22Rv1 (cell line): ENCODE measurements around the gene ITFG2.

ENCODE experiments used
- ZFX ChIP-seq: fragments of 450-650 bp; IDR thresholded peaks from 2 replicates; pipeline ENCODE4 v1.6.1; 2017; ENCODE audit warnings: antibody characterized with exemption, borderline replicate concordance
- TF ChIP-seq, protein P1 (sequence below): fragments of 450-650 bp; IDR thresholded peaks from 2 replicates; pipeline ENCODE4 v1.5.1; 2017; ENCODE audit warnings: mild to moderate bottlenecking

DNA sequence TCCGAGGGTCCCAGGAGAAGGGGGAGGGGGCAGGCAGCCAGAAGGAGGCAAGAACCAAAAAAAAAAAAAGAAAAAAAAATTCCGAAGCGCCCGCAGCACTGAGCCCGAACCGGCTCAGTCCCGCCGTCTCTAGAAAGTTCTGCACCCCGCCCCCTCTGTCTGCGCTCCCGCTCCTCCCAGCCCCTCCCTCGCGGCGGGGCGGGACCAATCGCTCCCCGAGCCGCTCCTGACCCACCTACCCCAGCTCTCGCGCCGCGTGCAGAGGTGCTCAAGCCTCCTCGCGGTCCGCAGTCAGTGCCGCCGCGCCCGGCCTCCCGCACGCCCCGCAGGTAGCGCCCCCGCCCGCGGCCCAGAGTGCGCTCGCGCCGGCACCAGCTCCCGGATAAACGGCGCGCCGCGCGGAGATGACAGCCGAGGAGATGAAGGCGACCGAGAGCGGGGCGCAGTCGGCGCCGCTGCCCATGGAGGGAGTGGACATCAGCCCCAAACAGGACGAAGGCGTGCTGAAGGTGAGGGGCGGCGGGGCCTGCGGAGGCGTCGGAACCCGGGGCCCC lies 17.7 kb upstream of the ITFG2 start, which contains the start of gene FKBP4:
- TF ChIP-seq, protein P1, sequence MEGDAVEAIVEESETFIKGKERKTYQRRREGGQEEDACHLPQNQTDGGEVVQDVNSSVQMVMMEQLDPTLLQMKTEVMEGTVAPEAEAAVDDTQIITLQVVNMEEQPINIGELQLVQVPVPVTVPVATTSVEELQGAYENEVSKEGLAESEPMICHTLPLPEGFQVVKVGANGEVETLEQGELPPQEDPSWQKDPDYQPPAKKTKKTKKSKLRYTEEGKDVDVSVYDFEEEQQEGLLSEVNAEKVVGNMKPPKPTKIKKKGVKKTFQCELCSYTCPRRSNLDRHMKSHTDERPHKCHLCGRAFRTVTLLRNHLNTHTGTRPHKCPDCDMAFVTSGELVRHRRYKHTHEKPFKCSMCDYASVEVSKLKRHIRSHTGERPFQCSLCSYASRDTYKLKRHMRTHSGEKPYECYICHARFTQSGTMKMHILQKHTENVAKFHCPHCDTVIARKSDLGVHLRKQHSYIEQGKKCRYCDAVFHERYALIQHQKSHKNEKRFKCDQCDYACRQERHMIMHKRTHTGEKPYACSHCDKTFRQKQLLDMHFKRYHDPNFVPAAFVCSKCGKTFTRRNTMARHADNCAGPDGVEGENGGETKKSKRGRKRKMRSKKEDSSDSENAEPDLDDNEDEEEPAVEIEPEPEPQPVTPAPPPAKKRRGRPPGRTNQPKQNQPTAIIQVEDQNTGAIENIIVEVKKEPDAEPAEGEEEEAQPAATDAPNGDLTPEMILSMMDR, result peak; percentile 21
- TF ChIP-seq ZFX, result no peak
